Activated CD8-positive, alpha-beta memory T cell treated with anti-CD3 and anti-CD28 coated beads, Interleukin-2, amount 50 U/mL, for 48 hours (primary cell): ENCODE measurements around the gene CREB3L2.

Source experiments
- DNase-seq: peaks from one replicate; pipeline ENCODE4 v3.0.0-alpha.2; 2020

The CREB3L2 gene

DNA sequence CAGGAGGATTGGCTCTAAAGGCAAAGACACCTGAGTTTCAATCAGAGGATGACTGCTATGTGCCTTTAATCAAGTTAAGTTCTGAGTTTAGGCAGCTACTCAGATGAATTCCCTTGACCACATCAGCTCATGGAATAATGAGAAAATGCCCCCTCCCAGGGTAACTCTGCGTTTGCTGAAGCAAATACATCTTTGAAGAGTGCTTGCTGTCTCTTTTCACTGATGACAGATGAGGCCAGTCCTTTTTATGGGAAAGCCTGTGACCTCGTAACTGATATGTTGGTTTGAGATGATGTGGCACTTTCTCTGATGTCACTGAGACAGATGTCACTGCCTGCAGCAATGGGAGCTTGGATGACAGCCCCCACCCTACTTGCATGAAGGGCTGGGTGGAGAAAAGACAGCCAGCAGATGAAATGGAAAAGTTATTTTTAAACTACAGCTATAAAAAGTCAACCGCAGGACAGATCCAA lies 111.4 kb downstream of the CREB3L2 start:
- no peak for DNase-seq

DNA sequence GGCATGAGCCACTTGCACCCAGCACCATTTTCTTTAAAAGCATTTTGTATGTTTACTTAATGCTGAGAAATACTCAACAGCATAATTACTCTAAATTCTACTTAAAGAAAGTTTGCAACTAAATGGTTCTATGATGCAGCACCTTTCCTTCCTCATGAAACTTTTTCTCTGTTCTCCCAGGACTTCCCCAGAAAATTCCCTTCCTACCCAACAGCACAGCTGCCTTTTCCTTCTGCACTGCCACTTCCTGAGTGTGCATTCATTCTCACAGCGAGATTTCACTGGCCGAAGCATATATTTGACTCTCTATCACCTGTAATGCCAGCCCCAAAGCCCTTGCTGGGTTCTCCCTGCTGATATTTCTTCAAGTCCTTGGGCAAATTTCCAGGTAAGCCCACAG lies 113.6 kb downstream of the CREB3L2 start:
- no peak for DNase-seq

DNA sequence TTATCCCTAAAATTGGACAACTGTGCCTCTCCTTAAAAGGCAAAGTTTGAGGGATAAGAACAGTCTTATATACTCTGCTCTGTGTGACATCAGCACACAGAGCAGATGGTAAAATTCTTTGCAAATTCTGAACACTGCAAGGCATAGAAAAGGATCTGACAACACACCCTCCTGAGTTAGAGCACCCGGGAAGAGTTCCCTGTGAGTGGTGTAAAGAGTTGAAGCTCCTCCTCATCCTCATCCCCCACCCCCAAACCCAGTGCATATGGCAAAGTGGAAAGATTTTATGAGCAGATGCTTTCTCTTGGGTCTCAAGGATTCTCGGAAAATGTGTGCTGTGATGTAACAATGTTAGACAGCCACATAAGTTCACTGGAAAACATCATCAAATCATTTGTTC lies 115.1 kb downstream of the CREB3L2 start:
- DNase-seq = no peak

DNA sequence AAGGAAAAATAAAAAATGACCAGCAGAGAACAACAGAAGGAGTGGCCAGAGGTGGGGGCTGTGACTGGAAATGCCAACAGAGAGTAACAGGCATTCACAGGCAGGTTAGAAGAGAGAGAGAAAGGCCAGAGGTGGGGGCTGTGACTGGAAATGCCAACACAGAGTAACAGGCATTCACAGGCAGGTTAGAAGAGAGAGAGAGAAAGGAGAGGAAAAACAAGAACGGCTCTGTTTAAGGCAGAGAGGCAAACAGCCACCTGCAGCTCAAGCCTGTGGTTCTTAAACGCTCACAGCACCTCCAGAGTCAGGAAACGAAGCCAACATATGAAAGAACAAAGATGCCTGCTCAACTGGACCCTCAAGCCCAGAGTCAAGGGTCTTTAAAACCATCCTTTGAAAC lies 115.6 kb downstream of the CREB3L2 start:
- no peak for DNase-seq

DNA sequence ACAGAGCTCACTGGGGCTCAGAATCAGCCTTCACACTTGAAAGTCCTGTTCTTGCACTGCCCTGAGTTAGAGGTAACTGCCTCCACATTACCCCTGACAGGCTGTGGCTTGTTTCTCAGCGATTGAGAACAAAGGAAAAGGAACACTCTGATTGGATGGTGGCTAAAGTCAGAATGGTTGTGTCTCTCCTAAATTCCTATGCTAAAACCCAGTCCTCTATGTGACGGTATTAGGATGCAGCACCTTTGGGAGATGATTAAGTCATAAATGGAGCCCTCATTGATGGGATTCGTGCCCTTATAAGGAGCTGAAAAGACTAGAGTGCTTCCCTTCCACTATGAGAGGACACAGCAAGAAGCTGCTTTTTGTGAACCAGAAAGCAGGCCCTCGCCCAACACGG lies 116.2 kb downstream of the CREB3L2 start:
- DNase-seq = no peak

DNA sequence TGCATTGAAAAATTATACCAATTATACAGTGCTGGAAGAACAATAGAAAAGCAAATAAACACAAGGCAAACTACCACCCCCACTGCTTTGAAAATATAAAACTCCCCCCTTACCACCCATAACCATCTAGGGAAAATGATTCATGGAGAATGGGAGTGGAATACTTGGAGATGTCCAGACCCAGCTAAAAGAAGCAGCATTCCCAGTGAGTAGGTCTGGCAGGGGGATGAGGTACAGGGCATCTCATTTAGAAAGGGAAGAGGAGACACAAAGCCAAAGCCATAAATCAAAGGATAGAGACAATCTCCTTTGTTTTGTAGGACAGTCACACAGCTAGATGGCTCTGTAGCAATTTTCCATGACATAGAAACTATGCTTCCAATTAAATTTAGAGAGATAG lies 119.1 kb downstream of the CREB3L2 start:
- DNase-seq = no peak

DNA sequence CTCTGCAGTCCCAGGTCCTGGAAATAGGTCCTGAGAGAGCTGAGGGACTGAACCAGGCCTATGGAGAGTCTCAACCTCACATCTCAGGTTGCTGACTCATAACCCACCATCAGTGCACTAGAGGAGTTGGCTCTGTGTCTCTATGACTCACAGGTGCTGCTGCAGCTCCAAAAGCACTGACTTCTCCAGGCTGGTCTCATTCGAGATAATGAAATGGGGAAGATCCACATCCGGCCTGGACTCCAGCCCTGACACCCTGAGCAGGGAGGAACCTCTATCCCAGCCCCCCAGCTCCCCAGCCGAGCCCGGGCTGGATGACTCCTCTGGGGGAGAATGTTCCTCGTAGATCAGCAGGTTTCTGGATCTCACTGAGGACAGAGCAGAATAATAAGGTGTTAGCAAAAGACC lies 119.6 kb downstream of the CREB3L2 start:
- DNase-seq = no peak

DNA sequence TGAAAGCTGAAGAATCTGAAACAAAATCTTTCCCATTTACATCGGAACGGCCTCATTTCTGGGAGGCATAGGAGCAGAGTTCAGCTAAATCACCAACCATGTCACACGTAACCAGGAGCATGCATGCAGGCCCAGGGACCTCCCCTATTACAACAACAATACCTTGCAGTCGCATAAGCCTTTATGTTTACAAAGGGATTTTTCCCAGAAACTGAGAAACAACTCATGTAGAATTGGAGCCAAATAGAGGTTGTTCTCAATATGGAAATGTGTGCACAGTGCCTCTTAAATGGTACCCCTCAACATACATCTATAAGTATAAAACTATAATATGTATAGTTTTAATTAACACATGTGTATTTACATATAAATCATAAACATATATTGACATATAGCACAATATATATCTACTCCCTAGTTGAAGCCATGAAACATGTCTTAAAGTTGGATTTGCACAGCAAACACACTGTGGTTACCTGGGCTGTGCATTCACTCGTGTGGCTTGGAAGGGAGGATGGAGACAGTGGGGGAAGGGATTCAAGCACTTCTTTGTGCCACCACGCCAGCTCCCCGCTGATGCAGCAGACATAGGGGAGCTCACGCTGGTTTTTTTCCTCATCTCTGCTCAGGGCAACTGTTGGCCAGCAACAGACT lies 120.2 kb downstream of the CREB3L2 start:
- no peak for DNase-seq

DNA sequence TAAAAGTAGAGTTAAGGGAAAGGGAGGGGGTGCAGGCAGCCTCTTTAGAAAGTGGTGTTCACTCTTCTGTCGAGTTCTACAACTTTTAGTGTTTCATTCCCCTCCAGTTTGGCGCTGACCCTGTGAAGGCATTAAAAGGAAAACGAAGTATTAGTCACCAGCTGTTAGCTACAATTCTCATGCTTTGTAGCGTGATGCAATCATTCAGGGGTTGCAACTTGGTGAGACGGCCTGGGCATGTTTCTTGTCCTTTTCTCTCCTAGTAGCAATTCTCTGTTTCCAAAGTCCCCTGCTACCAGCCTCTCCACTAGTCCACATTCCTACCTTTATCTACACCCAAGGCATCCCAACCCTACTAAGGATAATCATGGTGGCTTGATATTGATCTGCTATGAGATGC lies 121.5 kb downstream of the CREB3L2 start:
- DNase-seq = no peak

DNA sequence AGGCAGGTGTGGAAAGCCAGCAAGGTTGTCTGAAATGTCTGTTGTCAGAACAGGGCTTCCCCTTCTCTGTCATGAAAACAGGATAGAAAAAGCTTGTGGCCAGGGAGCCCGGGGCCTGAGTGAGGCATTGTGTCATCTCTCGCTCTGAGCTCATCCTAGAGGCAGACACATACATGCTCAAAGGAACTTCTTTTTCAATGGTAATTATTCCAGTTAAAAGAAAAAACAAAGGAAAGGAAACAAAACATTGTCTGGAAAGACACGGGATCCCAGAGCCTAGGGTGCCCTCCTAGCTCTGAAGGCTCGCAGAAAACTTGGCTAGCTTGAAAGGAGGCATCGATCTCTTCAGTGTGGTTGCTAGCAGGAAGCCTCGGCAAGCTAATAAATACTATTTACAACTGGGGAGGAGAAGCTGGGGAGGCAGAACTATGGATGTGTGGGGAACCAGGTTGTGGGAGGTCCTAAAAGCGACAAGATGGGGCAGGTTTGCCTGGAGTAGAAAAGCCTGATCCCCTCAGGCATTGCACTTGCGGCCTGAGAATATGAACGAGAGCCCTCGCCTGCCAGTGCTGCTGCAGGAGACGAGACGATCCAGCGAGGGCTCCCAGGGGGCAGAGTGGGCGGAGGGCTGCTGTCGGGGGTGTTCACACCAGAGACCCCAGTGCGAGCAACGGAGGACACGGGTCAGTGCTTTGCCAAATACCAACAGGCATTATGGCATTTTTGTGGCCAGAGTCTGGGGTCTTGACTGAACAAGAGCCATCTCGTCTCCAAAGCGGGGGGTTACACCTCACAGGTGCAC lies 122.3 kb downstream of the CREB3L2 start:
- DNase-seq = no peak

DNA sequence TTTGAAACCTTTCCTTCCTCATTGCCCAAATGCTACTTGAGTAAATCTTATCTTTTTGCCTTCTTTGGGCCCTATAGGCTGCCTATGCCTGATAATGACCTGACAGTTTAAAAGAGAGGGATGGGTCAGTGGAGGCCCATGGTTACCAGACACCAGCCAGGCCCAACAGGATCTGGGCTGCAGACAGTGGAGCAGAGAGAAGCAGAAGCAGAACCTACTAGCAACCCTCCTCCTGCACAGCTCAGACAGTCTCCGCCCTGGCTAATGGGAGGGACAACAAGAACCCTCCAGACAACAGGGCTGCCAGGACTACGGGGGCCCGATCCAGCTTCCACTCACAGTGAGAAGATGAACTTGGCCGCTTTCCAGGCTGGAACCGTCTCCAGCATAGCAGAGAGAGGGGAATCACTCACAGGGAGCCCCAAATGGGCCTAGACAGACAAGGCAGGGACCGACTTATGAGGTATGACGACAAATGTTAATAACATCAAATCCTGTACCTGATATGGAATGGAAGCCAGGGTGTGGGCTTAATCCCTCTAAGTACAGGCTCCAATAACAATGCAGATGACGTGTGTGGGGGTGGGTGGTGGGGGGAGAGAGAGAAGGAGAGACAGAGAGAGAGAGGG lies 123.4 kb downstream of the CREB3L2 start:
- DNase-seq = no peak

DNA sequence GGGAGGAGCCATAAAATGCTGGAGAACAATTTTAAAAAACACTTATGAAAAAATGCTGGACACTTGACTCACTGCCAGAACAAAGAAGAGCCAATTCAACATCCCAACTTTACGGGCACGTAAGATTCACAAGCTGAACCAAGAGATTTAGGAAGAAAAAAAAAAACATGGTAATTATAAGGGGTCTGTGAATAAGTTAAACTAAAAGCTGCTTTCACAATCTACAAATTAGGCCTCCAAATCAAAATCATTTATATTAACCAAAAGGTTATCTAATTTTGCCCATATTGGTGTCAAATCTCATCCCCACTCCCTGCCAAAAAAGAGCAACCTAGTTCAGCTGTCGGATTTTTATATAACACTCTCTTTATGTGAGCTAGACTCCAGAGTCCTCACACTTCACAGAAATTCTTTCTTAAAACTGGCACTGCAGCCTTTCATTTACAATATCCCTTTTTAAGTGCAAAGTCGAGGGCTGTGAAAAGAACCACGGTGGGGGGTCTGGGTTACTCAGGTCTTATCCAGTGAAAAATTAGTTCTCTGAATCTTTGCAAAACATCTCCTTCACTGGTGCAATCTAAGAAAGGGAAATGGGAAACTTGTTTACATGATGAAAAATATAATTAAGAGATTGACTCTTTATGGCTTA lies 124.7 kb downstream of the CREB3L2 start:
- no peak for DNase-seq

DNA sequence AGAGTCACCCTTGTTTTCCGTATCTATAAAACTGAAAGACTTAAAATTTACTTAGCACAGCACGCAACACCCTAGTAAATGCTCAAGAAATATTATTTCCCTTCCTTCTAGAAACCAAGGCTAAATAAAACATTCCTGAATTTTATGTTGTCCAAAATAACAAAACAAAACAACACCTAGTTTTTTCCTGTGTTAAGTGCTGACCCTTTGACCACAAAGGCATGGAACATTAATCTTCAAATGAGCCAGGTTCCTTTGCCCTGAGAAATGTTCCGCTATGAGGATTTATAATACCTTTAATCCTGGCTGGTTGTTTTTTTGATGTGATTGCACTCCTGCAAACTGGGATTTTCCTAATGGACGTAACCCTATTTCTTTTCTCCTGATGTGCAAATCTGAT lies 126.1 kb downstream of the CREB3L2 start:
- no peak for DNase-seq

DNA sequence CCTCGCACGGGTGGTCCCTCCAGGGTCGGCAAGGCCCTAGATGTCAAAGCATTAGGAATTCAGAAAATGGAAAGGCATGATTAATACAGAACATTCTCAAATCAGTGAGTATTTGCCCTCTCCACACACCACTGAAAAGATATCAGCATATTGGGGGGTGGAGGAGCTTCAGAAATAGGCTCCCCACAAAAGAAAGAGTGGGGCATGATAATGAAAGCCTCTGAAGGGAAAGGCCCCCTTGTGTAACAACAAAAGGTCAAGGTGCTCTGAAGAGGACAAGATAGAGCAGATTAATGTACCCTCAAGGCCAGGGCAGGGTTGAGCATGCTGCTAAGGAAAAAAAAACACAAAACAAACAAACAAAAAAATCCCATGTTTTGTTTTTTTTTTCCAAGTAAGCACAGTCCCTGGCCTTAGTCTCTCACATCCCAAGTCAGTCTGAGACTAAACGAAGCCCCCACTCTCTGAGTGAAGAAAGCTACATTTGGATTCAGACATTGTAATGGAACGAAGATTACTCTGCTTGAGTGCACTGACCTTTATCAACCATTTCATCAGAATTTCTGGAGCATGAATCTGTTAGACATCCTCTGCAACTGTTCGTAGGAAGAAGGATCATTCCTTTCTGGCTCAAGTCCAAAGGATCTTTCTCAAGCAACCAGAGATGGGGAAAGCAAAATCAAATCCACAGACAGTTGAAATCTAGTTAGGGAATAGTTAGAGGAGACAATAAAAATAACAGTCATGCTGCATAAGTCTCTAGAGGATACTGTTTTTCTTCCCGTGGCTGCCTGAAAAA lies 127.7 kb downstream of the CREB3L2 start:
- no peak for DNase-seq

DNA sequence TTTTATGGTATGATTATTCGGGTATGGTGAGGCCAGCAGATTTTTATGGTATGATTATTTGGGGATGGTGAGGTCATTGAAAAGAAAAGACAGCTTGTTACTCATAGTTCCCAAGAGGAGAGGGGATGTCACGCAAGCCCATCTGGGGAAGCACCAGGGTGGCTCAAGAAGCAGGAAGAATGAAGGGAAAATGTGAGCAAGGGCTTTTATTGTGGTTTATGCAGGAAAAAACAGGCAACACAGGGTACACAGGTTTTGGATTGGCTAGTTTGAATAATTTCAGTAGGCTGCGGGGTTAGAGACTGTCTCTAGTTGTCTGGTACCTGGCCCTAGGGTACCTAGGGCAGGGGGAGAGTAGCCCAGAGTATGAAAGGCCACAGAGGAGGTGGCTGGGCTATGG lies 128.4 kb downstream of the CREB3L2 start:
- no peak for DNase-seq

DNA sequence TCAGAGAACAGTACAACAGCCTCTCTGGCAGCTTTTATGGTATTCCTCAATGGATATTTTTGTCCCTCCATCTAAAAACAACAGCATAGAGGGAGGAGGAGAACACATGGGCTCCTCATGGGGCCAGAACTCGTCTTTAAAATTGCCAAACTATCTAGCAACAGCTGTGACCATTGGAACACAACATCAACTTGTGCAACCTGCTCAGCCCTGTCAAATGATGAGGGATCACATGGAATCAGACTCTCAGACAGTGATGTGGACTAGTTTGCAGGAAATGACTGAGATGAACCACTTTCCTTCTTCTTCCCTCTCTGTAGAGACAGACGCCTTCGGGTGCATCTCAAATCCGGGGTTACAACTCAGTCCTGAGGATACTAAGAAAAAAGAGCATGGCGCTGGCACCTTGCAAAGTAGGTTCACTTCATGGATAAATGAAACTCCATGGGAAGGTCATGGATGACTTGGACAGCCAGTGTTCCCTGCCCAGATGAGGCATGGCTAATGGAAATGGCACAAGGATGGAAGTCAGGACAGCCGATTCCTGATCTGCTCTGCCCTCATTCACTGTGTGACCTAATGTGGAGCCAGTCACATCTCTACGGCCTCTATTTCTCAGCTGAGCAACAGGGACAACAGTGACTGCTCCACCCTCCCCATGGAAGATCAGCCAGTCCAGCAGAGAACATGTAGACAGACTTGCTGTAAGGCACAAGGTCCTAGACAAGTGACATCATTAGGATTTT lies 130.5 kb downstream of the CREB3L2 start:
- no peak for DNase-seq

DNA sequence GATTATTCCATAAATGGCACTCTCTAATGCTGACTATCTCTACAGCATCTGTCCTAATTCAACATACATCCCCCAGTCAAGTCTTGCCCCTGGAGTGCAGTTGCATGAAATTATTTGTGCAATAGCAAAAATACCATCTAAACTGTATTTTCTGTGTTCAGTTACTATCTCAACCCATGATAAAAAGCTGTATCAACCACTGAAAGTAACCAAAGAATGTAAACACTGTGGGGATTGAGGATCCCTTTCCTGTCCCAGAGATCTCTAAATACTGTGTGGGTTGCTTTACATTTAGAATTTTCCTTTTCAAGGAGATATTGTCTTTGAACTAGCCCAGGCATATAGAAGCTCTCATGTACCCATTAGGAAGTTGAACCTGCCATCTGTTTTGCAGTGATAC lies 131.2 kb downstream of the CREB3L2 start:
- DNase-seq = no peak

DNA sequence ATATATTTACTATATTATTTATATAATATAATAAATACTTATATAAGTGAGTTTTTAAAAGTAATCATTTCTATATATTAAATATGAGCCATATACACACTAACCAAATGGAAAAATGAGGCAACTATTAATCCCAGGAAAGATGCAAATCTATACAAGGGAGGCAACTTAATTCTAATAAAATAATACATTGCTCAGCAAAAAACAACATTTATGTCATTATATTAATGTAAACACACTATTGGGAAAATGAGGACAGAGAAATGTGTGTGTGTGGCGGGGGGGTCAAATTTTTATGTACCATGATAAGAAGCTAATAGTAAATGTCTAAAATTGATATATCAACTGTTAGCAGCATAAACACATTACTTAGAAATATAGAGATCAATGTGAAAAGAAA lies 131.8 kb downstream of the CREB3L2 start:
- DNase-seq = no peak

DNA sequence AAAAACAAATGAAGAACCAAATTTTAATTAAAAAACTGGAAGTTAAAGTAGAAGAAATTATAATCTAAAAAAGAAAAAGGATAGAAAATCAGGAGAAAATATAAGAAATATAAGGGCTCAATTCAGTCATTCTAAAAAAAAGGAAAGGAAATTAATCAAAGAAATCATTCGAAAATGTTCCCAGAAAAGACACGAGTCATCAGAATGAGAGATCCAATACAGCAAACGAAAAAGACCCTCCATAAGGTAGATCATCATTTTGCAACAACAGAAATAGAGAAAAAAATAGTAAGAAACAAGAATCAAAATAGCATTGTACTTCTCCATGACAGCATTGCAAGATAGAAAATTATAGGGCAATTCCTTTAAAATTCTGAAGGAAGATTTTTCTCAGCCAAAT lies 132.6 kb downstream of the CREB3L2 start:
- DNase-seq = no peak

DNA sequence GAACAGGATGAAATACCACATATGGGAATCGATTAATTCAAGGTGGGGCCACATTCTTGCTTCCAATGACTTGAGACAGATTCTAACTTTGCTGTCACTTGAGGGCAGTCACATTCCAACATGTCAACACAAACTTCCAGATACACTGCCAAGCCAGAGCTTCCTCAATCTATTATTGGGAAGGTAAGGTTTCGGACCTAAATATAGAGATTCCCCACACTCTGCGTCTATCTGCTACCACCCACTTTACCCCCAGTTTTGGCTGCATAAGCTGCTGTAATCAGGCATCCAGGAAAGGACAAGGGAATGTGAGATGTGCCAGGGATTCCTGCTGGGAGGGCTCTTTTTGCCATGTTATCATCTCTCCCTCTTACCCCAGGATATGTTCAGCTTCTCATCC lies 134.6 kb downstream of the CREB3L2 start:
- no peak for DNase-seq

DNA sequence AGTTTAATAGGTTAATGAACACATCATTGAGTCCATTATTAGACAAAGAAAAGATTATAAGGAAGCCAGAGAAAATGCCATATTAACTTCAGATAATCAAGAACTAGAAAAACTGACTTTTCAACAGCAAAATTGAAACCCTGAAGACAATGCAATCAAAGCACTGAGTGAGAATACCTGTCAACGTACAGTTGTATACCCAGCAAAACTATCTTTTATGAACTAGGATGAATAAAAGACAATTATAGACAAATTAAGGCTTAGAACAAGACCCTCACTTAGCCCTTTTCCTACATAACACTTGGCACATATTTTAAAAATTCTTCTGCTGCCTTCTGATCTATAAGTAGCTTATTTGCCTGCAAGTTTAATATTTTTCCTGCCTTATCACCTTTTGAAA lies 136.1 kb downstream of the CREB3L2 start:
- no peak for DNase-seq

DNA sequence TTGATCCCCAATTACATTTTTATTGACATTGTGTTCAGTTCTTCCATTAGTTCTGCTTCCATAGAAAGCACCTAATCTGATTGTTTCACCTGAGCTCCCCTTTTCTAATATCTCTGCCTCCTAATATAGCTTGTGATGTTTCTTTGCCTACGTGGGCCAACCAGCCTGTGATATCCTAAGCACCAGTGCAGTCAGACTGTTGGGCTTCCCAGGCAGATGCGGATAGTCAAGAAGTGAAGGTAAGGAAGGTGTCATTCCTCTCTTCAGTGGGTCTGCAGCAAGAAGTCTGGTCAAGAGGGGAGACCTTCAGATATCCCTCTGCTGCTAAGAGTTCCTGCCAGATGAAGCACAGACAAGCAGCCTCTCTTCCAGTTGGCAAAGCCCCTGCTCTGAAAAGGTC lies 138.9 kb downstream of the CREB3L2 start:
- DNase-seq = no peak
